Nephron progenitor cell (in vitro differentiated cells): ENCODE measurements around the gene DKKL1.
"Not testable (repeated sequence)": the region's sequence is repeated elsewhere in the genome, so short reads cannot be mapped to it uniquely, and the experiment has no call there.

Source experiments
- DNase-seq: peaks from one replicate; pipeline ENCODE4 v3.0.0; 2021
- H3K27ac Mint-ChIP-seq: 2 replicates; pipeline ENCODE4 v1.8.0; 2021; ENCODE audit warnings: mild to moderate bottlenecking, moderate library complexity, mixed read lengths
- H3K27me3 Mint-ChIP-seq: 2 replicates; pipeline ENCODE4 v1.8.0; 2021; ENCODE audit warnings: mild to moderate bottlenecking, low read depth, mixed read lengths; ENCODE audit not compliant: poor library complexity
- H3K36me3 Mint-ChIP-seq: 2 replicates; pipeline ENCODE4 v1.8.0; 2021; ENCODE audit warnings: low read depth, mixed read lengths
- H3K4me1 Mint-ChIP-seq: 2 replicates; pipeline ENCODE4 v1.8.0; 2021; ENCODE audit warnings: mixed read lengths
- H3K4me3 Mint-ChIP-seq: 2 replicates; pipeline ENCODE4 v1.8.0; 2021; ENCODE audit warnings: mild to moderate bottlenecking, moderate library complexity, mixed read lengths
- H3K9me3 Mint-ChIP-seq: 2 replicates; pipeline ENCODE4 v1.8.0; 2021; ENCODE audit warnings: mild to moderate bottlenecking, moderate library complexity, mixed read lengths
- TF ChIP-seq, protein P1 (sequence below): fragments of 200-600 bp; sonication (generic); IDR thresholded peaks from 2 replicates; pipeline ENCODE4 v1.5.0; 2021; ENCODE audit warnings: antibody characterized with exemption

Gene DKKL1

DNA sequence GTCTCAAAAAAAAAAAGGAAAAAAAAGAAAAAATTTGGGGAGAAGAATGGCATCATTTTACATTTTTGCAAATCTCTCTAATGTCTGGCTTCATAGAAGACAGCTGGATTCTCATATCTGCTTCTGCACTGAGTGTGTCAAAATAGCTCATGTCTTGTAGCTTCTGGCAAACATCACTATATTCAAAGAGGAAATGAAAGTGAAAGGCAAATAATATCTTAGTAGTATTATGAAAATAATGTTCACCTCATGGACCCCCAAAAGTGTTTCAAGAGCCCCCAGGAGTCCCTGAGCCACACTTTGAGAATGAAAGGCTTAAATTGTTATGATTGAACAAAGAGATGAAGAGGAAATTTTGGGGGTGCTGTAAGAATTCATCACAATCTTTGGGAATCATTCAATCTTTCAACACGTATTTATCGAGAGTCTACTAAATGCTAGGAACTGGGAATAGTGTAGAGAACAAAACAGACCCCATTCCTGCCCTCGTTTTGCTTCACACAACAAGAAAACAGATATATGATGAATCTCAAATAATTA is 37.4 kb upstream of the DKKL1 start:
- TF ChIP-seq, protein P1, sequence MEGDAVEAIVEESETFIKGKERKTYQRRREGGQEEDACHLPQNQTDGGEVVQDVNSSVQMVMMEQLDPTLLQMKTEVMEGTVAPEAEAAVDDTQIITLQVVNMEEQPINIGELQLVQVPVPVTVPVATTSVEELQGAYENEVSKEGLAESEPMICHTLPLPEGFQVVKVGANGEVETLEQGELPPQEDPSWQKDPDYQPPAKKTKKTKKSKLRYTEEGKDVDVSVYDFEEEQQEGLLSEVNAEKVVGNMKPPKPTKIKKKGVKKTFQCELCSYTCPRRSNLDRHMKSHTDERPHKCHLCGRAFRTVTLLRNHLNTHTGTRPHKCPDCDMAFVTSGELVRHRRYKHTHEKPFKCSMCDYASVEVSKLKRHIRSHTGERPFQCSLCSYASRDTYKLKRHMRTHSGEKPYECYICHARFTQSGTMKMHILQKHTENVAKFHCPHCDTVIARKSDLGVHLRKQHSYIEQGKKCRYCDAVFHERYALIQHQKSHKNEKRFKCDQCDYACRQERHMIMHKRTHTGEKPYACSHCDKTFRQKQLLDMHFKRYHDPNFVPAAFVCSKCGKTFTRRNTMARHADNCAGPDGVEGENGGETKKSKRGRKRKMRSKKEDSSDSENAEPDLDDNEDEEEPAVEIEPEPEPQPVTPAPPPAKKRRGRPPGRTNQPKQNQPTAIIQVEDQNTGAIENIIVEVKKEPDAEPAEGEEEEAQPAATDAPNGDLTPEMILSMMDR = no peak
- H3K27ac Mint-ChIP-seq = no peak overlapping the region

DNA sequence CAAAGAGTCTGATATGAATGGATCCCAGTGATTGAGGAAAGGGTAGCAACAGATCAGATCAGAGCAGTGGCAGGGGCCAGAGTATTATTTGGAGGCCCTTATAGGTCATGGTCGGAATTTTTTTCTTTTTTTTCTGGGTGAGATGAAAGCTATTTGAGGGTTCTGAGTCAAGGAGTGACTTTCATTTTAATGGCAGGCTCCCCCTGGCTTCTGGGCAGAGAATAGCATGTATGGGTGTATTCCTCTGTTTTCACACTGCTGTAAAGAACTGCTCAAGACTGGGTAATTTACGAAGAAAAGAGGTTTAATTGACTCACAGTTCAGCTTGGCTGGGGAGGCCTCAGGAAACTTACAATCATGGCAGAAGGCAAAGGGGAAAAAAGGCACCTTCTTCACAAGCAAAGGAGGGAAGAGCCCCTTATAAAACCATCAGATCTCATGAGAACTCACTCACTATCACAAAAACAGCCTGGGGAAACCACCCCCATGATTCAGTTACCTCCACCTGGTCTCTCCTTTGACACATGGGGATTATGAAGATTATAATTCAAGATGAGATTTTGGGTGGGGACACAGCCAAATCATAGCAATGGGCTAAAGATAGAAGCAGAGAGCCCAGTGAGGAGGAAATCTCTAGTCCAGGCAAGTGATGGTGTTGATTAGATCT is 35.7 kb upstream of the DKKL1 start:
- no peak overlapping the region for H3K27ac Mint-ChIP-seq
- H3K4me1 Mint-ChIP-seq = peaks cover 27% of the 10 kb centered on the region
- TF ChIP-seq, protein P1 = peak; percentile 44
- peaks cover 10% of the 10 kb centered on the region for H3K9me3 Mint-ChIP-seq
- H3K4me3 Mint-ChIP-seq = no peak overlapping the region
- H3K27me3 Mint-ChIP-seq = peaks cover 4% of the 10 kb centered on the region
- H3K36me3 Mint-ChIP-seq = peaks cover 66% of the 10 kb centered on the region
- DNase-seq = no peak

More for the DNA sequence above, 37.4 kb upstream of the DKKL1 start:
- H3K36me3 Mint-ChIP-seq = peaks cover 73% of the 10 kb centered on the region
- peaks cover 12% of the 10 kb centered on the region for H3K4me1 Mint-ChIP-seq
- no peak for DNase-seq
- H3K27me3 Mint-ChIP-seq = peaks cover 4% of the 10 kb centered on the region
- H3K4me3 Mint-ChIP-seq = no peak overlapping the region
- H3K9me3 Mint-ChIP-seq = peaks cover 28% of the 10 kb centered on the region

DNA sequence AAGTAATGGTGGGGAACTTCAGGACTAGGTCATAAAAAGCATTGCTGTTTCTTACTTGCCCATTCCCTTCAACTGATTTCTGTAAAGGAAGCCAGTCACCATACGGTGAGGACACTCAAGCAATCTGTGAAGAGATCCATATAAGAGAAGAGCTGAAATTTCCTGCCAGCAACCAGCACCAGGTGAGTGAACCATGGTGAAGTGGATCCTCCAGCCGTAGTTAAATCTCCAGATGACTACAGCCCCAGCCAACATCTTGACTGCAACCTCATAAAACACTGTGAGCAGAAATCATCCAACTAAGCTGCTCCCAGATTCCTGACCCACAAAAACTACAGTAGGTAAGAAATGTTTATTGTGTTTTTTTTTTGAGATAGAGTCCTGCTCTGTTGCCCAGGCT is 34.9 kb upstream of the DKKL1 start:
- H3K9me3 Mint-ChIP-seq = peaks cover 4% of the 10 kb centered on the region

DNA sequence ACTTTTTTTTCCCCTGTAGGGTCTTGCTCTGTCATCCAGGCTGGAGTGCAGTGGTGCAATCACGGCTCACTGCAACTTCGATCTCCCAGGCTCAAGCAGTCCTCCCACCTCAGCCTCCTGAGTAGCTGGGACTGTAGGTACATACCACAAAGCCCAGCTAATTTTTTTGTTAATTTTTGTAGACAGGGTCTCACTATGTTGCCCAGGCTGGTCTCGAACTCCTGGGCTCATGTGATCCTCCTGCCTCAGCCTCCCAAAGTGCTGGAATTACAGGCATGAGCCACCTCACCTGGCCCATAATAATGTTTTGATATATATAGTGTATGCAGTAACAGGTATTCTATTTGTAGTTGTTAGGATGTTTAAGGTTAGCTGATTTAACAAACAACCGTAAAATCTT is 32.5 kb upstream of the DKKL1 start:
- not testable (repeated sequence) for H3K9me3 Mint-ChIP-seq, H3K4me3 Mint-ChIP-seq, H3K27me3 Mint-ChIP-seq, DNase-seq, H3K27ac Mint-ChIP-seq
- H3K36me3 Mint-ChIP-seq = peaks cover 58% of the 10 kb centered on the region
- peaks cover 51% of the 10 kb centered on the region for H3K4me1 Mint-ChIP-seq

More for the DNA sequence above, 34.9 kb upstream of the DKKL1 start:
- Mint-ChIP-seq H3K36me3 (peaks cover 58% of the 10 kb centered on the region), H3K4me3 (no peak overlapping the region), H3K27me3 (peaks cover 4% of the 10 kb centered on the region), H3K4me1 (peaks cover 33% of the 10 kb centered on the region), H3K27ac (no peak overlapping the region)
- no peak for DNase-seq
- TF ChIP-seq, protein P1 = no peak

DNA sequence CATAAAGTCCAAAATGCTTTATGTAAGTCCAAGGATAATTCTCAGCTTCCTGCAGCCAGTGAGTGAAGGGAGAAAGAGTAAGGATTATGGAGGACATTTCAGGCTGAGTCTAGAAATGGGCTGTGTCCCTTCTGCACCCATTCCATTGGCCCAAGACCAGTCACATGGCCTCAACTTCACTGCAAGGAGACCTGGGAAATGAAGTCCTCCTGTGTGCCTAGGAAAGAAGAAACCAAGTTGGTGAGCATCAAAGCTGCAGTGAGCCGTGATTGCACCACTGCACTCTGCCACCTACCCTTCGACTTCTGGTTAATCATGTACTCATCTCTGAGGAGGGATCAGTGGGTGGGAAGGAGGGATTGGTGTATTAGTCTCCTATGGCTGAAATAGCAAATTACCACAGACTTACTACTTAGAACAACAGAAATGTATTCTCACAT is 32.0 kb upstream of the DKKL1 start:
- Mint-ChIP-seq H3K4me1 (peaks cover 51% of the 10 kb centered on the region), H3K36me3 (peaks cover 54% of the 10 kb centered on the region), H3K27me3 (peaks cover 4% of the 10 kb centered on the region), H3K4me3 (no peak overlapping the region), H3K9me3 (no peaks in the 10 kb centered on the region), H3K27ac (no peak overlapping the region)
- DNase-seq = no peak
- TF ChIP-seq, protein P1 = no peak

DNA sequence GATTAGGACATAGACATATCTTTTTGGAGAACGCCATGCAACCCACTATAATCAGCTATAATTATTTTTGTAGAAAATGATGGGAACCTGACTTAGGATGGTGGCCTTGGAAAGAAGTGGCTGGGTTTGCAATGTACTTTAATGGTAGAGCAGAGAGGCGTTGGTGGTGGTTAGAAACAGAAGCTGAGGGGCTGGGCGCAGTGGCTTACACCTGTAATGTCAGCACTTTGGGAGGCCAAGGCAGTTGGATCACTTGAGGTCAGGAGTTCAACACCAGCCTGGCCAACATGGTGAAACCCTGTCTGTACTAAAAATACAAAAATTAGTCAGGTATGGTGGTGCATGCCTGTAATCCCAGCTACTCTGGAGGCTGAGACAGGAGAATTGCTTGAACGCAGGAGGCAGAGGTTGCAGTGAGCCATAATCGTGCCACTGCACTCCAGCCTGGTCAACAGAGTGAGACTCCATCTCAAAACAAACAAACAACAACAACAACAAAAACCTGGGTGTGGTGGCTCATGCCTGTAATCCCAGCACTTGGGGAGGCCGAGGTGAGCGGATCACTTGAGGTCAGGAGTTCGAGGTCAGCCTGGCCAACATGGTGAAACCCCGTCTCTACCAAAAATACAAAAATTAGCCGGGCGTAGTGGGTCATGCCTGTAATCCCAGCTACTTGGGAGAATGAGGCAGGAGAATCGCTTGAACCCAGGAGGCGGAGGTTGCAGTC is 30.8 kb upstream of the DKKL1 start:
- DNase-seq, H3K9me3 Mint-ChIP-seq, H3K27me3 Mint-ChIP-seq, H3K27ac Mint-ChIP-seq, H3K4me3 Mint-ChIP-seq: not testable (repeated sequence)
- peaks cover 57% of the 10 kb centered on the region for H3K4me1 Mint-ChIP-seq
- H3K36me3 Mint-ChIP-seq = peaks cover 47% of the 10 kb centered on the region
